Stimulated activated memory B cell treated with anti-CD40 and anti-IgM and Interleukin-4, amounts not matched to agents 10 μg/mL and 1 μg/mL and 100 μg/mL, for 72 hours (primary cell): Measurements from ENCODE around the gene DRD1.
"Not testable (repeated sequence)": the region's sequence is repeated elsewhere in the genome, so short reads cannot be mapped to it uniquely, and the experiment has no call there.

Experiments
- ATAC-seq: fragments of 150-1000 bp; cut with Tn5 transposase; 2 replicates; pipeline ENCODE4 v1.10.0; 2021
- H3K27ac Mint-ChIP-seq: one replicate; pipeline ENCODE4 v1.8.0; 2022; ENCODE audit warnings: mild to moderate bottlenecking, mixed read lengths
- H3K27me3 Mint-ChIP-seq: one replicate; pipeline ENCODE4 v1.8.0; 2022; ENCODE audit warnings: mixed read lengths
- H3K36me3 Mint-ChIP-seq: one replicate; pipeline ENCODE4 v1.8.0; 2022; ENCODE audit warnings: mixed read lengths
- H3K4me1 Mint-ChIP-seq: one replicate; pipeline ENCODE4 v1.8.0; 2022; ENCODE audit warnings: mixed read lengths
- H3K4me3 Mint-ChIP-seq: one replicate; pipeline ENCODE4 v1.8.0; 2022; ENCODE audit warnings: mild to moderate bottlenecking, moderate library complexity, mixed read lengths
- H3K9me3 Mint-ChIP-seq: one replicate; pipeline ENCODE4 v1.8.0; 2022; ENCODE audit warnings: mixed read lengths

DRD1 gene

DNA sequence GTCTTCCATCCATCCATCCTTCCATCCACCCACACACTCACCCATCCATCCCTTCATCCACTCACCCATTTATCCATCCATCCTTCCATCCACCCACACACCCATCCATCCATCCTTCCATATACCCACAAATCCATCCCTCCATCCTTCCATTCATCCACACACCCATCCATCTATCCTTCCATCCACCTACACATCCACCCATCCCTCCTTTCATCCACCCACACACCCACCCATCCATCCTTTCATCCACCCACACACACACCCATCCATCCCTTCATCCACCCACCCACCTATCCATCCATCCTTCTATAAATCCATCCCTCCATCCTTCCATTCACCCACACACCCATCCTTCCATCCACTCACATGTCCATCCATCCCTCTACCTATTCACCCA lies 23.6 kb downstream of the DRD1 start:
- no peak for ATAC-seq
- Mint-ChIP-seq H3K4me1 (no peaks in the 10 kb centered on the region), H3K27me3 (peaks cover 60% of the 10 kb centered on the region), H3K9me3 (peaks cover 9% of the 10 kb centered on the region), H3K36me3 (no peaks in the 10 kb centered on the region), H3K4me3 (no peak overlapping the region), H3K27ac (no peak overlapping the region)

DNA sequence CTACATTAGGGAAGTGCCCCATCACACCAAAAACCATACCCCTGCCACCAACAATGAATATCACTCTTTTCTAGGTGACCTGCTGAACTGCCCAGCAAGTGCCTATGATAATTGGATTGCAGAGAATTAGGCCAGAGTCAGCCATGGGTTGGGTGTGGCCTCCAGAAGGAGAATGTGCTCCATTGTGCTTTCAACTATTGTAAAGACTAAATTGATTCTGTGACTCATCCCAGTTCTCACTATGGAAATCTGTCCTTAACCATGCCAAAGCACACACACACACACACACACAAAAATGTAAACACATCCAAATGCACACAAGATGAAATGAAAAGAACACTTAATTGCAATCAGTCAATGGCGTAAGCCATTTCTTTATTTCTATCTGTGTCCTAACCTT lies 25.7 kb downstream of the DRD1 start:
- Mint-ChIP-seq H3K4me3 (no peak overlapping the region), H3K9me3 (peaks cover 13% of the 10 kb centered on the region), H3K27me3 (peaks cover 74% of the 10 kb centered on the region), H3K4me1 (no peaks in the 10 kb centered on the region), H3K36me3 (no peaks in the 10 kb centered on the region), H3K27ac (no peak overlapping the region)
- ATAC-seq: no peak

DNA sequence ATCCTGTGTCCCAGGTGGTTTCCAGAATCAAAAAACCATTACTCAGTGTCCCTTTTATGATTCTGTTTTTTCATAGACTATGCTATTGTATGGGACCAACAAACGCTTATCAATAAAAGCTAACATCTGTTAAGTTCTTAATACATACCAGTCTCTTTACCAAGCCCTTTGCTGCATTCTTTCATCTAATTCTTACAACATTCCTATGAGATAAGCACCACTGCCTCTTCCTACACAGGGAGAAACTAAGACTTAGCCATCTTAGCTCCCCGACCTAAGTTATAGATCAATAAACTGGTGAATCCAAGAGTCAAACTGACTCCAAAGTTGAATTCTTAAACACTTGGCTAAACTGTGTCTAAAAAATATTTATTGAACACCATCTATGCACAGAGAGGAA lies 26.6 kb downstream of the DRD1 start:
- Mint-ChIP-seq H3K27ac (no peak overlapping the region), H3K9me3 (peaks cover 13% of the 10 kb centered on the region), H3K36me3 (no peaks in the 10 kb centered on the region), H3K27me3 (peaks cover 68% of the 10 kb centered on the region), H3K4me1 (no peaks in the 10 kb centered on the region), H3K4me3 (no peak overlapping the region)
- no peak for ATAC-seq

DNA sequence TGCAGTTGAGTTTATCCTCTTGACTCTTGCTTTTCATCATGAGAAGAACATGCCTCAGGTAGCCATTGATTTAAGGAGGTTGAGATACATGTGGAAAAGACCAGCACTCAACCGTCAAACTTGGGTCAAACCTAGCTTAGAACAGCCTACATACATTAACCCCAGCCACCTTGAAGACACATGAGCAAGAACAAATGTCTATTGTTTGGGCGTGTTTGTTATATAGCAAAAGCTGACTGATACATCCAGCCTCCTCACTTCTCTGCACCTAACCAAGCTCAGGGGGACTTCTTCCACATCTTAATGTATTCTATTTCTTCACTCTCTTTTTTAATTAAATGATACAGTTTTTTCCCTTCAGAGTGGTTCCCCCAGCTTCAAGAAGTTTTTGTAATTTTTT lies 28.7 kb downstream of the DRD1 start:
- no peaks in the 10 kb centered on the region for H3K4me1 Mint-ChIP-seq
- H3K27ac Mint-ChIP-seq: no peak overlapping the region
- H3K27me3 Mint-ChIP-seq: peaks cover 48% of the 10 kb centered on the region
- ATAC-seq: no peak
- H3K4me3 Mint-ChIP-seq: no peak overlapping the region
- H3K9me3 Mint-ChIP-seq: peaks cover 9% of the 10 kb centered on the region
- H3K36me3 Mint-ChIP-seq: no peaks in the 10 kb centered on the region

DNA sequence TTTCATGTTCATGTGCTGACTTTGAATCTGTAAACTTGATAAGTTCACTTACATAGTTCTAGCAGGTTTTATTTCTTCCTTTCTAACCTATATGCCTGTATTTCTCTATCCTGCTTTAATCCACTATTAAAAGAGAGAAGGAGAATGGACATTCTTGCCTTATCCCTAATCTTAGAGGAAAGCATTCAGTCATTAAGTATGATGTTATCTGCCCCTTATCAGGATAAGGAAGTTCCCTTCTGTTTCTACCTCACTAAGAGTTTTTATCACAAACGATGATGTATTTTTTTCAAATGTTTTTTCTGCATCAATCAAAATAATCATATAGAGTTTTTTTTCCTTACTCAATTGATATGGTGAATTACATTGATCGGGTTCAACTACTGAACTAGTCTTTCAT lies 33.1 kb downstream of the DRD1 start:
- Mint-ChIP-seq H3K4me1 (no peaks in the 10 kb centered on the region), H3K27ac (no peak overlapping the region), H3K4me3 (no peak overlapping the region), H3K9me3 (peaks cover 8% of the 10 kb centered on the region), H3K36me3 (no peaks in the 10 kb centered on the region), H3K27me3 (peaks cover 29% of the 10 kb centered on the region)
- ATAC-seq: no peak

DNA sequence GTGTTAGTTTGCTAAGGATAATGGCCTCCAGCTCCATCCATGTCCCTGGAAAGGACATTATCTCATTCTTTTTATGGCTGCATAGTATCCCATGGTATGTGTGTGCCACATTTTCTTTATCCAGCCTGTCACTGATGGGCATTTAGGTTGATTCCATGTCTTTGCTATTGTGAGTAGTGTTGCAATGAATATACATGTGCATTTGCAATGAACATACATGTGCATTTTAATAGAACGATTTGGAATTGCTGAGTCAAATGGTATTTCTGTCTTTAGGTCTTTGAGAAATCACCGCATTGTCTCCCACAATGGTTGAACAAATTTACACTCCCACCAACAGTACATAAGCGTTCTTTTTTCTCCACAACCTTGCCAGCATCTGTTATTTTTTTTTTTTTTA lies 37.7 kb downstream of the DRD1 start:
- Mint-ChIP-seq H3K9me3 (peaks cover 5% of the 10 kb centered on the region), H3K36me3 (no peaks in the 10 kb centered on the region), H3K27ac (no peak overlapping the region), H3K27me3 (no peaks in the 10 kb centered on the region), H3K4me1 (no peaks in the 10 kb centered on the region), H3K4me3 (no peak overlapping the region)
- ATAC-seq: no peak

DNA sequence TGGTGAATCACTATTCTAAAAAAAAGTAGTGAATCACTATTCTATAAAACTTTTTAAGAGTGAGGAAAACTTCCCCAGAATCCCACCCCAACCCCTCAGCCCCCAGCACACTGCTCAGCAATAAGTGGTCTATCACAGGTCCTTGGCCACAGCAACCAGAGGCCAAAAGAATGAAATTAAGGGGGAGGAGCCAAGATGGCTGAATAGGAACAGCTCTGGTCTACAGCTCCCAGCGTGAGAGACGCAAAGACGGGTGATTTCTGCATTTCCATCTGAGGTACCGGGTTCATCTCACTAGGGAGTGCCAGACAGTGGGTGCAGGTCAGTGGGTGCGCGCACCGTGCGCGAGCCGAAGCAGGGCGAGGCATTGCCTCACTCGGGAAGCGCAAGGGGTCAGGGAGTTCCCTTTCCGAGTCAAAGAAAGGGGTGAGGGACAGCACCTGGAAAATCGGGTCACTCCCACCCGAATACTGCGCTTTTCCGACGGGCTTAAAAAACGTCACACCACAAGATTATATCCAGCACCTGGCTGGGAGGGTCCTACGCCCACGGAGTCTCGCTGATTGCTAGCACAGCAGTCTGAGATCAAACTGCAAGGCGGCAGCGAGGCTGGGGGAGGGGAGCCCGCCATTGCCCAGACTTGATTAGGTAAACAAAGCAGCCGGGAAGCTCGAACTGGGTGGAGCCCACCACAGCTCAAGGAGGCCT lies 46.2 kb downstream of the DRD1 start:
- ATAC-seq, H3K36me3 Mint-ChIP-seq, H3K4me1 Mint-ChIP-seq, H3K4me3 Mint-ChIP-seq, H3K27ac Mint-ChIP-seq, H3K9me3 Mint-ChIP-seq: not testable (repeated sequence)
- peaks cover 14% of the 10 kb centered on the region for H3K27me3 Mint-ChIP-seq

DNA sequence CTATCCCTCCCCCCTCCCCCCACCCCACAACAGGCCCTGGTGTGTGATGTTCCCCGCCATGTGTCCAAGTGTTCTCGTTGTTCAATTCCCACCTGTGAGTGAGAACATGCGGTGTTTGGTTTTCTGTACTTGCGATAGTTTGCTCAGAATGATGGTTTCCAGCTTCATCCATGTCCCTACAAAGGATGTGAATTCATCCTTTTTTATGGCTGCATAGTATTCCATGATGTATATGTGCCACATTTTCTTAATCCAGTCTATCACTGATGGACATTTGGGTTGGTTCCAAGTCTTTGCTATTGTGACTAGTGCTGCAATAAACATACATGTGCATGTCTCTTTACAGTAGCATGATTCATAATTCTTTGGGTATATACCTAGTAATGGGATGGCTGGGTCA lies 48.6 kb downstream of the DRD1 start:
- not testable (repeated sequence) for H3K4me3 Mint-ChIP-seq, H3K27ac Mint-ChIP-seq, H3K36me3 Mint-ChIP-seq, H3K4me1 Mint-ChIP-seq, H3K9me3 Mint-ChIP-seq, ATAC-seq
- peaks cover 14% of the 10 kb centered on the region for H3K27me3 Mint-ChIP-seq

DNA sequence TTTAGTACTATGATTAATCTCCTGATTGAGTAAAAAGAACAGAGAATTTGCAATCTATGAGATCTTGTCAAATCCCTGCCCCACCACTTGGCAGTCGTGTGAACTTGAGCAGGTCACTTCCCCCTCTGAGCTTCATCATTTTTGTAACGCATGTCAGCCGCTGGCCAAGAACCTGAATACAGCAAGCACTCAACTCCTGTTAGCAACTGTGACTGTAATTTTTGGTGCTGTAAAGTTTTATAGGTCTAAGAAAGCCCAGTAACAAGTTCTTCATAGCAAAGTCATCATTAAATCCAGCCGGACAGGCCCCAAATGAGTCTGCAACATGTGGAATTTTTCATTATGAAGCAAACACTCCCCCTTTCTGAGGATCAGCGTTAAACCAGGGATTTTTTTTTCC lies 49.4 kb downstream of the DRD1 start:
- no peaks in the 10 kb centered on the region for H3K4me1 Mint-ChIP-seq
- no peaks in the 10 kb centered on the region for H3K9me3 Mint-ChIP-seq
- peaks cover 14% of the 10 kb centered on the region for H3K27me3 Mint-ChIP-seq

DNA sequence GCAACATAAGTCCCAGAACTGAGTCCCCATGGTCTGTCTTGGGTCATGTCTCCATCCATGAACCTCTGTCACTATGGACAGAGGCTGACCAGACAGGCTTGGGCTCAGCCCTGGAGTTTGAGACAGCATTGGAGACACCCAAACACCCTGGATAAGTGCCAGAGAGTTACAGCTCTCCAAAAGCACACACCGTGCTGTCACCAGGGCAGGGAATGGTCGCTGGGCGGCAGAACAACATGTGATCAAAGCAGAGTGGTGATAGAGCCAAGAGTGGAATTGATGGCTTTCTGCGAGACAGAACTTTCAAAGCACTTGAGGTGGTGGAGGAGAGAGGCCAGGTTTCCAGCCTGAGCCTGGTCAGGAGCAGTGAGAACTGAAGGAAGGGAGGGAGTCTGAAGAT lies 50.1 kb downstream of the DRD1 start:
- Mint-ChIP-seq H3K4me3 (no peak overlapping the region), H3K4me1 (no peaks in the 10 kb centered on the region), H3K27ac (no peak overlapping the region), H3K36me3 (no peaks in the 10 kb centered on the region), H3K27me3 (peaks cover 14% of the 10 kb centered on the region), H3K9me3 (no peaks in the 10 kb centered on the region)
- no peak for ATAC-seq

More for the DNA sequence above, 49.4 kb downstream of the DRD1 start:
- ATAC-seq: no peak
- no peaks in the 10 kb centered on the region for H3K36me3 Mint-ChIP-seq
- no peak overlapping the region for H3K4me3 Mint-ChIP-seq
- no peak overlapping the region for H3K27ac Mint-ChIP-seq

DNA sequence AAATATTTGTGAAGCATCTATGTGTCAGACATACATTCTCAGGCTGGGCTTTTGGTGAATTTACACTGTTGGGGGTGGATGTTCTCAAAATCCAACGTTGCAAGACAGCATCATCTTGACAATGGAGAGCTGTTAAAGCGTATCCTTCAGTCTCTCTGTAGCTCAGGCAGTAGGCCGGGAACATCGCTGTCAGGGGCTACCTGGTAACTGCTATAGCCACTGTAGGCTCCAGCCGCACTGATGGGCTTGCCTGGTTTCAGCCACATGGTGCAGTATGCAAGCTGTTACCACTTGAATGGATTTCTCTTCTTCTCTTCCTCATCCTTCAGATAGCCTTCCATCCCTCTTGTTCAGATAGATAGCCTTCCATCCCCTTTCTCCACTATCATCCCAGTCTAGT lies 51.7 kb downstream of the DRD1 start:
- no peaks in the 10 kb centered on the region for H3K36me3 Mint-ChIP-seq
- no peak overlapping the region for H3K27ac Mint-ChIP-seq
- no peaks in the 10 kb centered on the region for H3K9me3 Mint-ChIP-seq
- peaks cover 10% of the 10 kb centered on the region for H3K27me3 Mint-ChIP-seq
- H3K4me3 Mint-ChIP-seq: no peak overlapping the region
- no peak for ATAC-seq
- no peaks in the 10 kb centered on the region for H3K4me1 Mint-ChIP-seq

DNA sequence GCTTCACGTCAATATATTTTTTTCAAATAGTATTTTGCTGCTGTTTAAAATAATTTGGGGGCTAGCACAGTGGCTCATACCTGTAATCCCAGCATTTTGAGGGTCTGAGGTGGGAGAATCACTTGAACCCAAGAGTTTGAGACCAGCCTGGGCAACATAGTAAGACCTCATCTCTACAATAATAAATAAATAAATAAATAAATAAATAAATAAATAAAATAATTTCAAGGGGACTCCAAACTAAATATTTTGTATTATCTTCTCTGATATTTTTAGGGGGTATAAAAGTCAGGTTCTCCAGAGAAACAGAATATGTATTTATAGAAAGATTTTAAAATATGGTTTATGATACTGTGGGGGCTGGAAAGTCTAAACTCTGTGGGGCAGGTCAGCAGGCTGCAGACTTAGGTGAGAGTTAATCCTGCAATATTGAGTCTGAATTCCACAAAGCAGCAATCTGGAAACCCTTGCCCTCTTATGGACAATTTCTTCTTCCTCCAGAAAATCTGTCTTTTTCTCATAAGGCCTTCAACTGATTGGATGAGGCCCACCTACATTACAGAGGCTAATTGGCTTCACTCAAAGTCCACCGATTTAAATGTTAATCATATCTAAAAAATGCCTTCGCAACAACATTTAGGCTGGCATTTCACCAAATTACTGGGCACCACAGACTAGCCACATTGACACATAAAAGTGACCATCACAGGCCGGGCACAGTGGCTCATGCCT lies 53.5 kb downstream of the DRD1 start:
- H3K36me3 Mint-ChIP-seq: no peaks in the 10 kb centered on the region
- no peak for ATAC-seq
- no peaks in the 10 kb centered on the region for H3K9me3 Mint-ChIP-seq
- H3K27me3 Mint-ChIP-seq: no peaks in the 10 kb centered on the region
- no peaks in the 10 kb centered on the region for H3K4me1 Mint-ChIP-seq
- H3K27ac Mint-ChIP-seq: no peak overlapping the region
- H3K4me3 Mint-ChIP-seq: no peak overlapping the region
